Mesenchymal stem cell (in vitro differentiated cells and primary cell): ENCODE measurements around the gene KCTD19.

Experiments used
- DNase-seq: peaks from one replicate; pipeline ENCODE4 v3.0.0-alpha.2; 2013
- H2AFZ ChIP-seq: one replicate; pipeline ENCODE4 v1.6.1; 2013; ENCODE audit warnings: low read depth, mild to moderate bottlenecking, control low read depth, inconsistent platforms, low read length, moderate library complexity
- H2AK5ac ChIP-seq: 2 replicates; pipeline ENCODE4 v1.6.1; 2013; ENCODE audit warnings: low read length, moderate library complexity, mild to moderate bottlenecking, inconsistent platforms; ENCODE audit not compliant: severe bottlenecking
- H2BK120ac ChIP-seq: one replicate; pipeline ENCODE4 v1.6.1; 2013; ENCODE audit warnings: low read depth, mild to moderate bottlenecking, inconsistent platforms, low read length, moderate library complexity
- H2BK12ac ChIP-seq, 2 experiments: one replicate each; pipeline ENCODE4 v1.6.1; 2013; ENCODE audit warnings: inconsistent platforms in 2 of 2, low read length in 2 of 2, mild to moderate bottlenecking in 2 of 2, moderate library complexity in 2 of 2, control low read depth in 1 of 2
- H2BK15ac ChIP-seq: one replicate; pipeline ENCODE4 v1.6.1; 2013; ENCODE audit warnings: mild to moderate bottlenecking, low read depth, inconsistent platforms; ENCODE audit not compliant: poor library complexity, severe bottlenecking
- H2BK5ac ChIP-seq: 2 replicates; pipeline ENCODE4 v1.6.1; 2013; ENCODE audit warnings: low read depth, mild to moderate bottlenecking, low read length, control low read depth, inconsistent platforms; ENCODE audit not compliant: poor library complexity, severe bottlenecking
- H3K14ac ChIP-seq, 2 experiments: one replicate each; pipeline ENCODE4 v1.6.1; 2013; ENCODE audit warnings: inconsistent platforms in 2 of 2, low read length in 2 of 2, control low read depth in 1 of 2, mild to moderate bottlenecking in 1 of 2, moderate library complexity in 1 of 2
- H3K18ac ChIP-seq, 2 experiments: one replicate each; pipeline ENCODE4 v1.6.1; 2013; ENCODE audit warnings: inconsistent platforms in 2 of 2, low read length in 2 of 2, control low read depth in 1 of 2, low read depth in 1 of 2, mild to moderate bottlenecking in 1 of 2
- H3K23ac ChIP-seq, 2 experiments: one replicate each; pipeline ENCODE4 v1.6.1; 2013; ENCODE audit warnings: inconsistent platforms in 2 of 2, low read length in 2 of 2, mild to moderate bottlenecking in 2 of 2, moderate library complexity in 2 of 2, control low read depth in 1 of 2
- H3K27ac ChIP-seq: 2 replicates; pipeline ENCODE4 v1.5.1; 2013; ENCODE audit warnings: mild to moderate bottlenecking, moderate library complexity, low read length, control low read depth, inconsistent platforms; ENCODE audit not compliant: poor library complexity, severe bottlenecking
- H3K27me3 ChIP-seq, 2 experiments: 2 replicates each; pipeline versions ENCODE4 v1.6.1 to v1.7.0; 2013; ENCODE audit warnings: low read length in 2 of 2, mild to moderate bottlenecking in 2 of 2, moderate library complexity in 2 of 2, control low read depth in 1 of 2, inconsistent platforms in 1 of 2; ENCODE audit not compliant: control insufficient read depth in 1 of 2, insufficient read depth in 1 of 2
- H3K36me3 ChIP-seq, 2 experiments: 2 replicates each; pipeline versions ENCODE4 v1.6.1 to v1.7.0; 2013; ENCODE audit warnings: low read length in 2 of 2, control low read depth in 1 of 2, inconsistent platforms in 1 of 2, low read depth in 1 of 2, mild to moderate bottlenecking in 1 of 2; ENCODE audit not compliant: insufficient read depth in 2 of 2, control insufficient read depth in 1 of 2
- H3K4ac ChIP-seq, 2 experiments: one replicate each; pipeline ENCODE4 v1.6.1; 2013; ENCODE audit warnings: inconsistent platforms in 2 of 2, low read length in 2 of 2, mild to moderate bottlenecking in 2 of 2, moderate library complexity in 2 of 2, control low read depth in 1 of 2, low read depth in 1 of 2
- H3K4me1 ChIP-seq: 2 replicates; pipeline ENCODE4 v1.6.1; 2013; ENCODE audit warnings: low read depth, low read length, control low read depth; ENCODE audit not compliant: control insufficient read depth, insufficient read depth
- H3K4me2 ChIP-seq: 2 replicates; pipeline ENCODE4 v1.6.1; 2013; ENCODE audit warnings: low read length, mild to moderate bottlenecking, inconsistent platforms; ENCODE audit not compliant: poor library complexity, severe bottlenecking
- H3K4me3 ChIP-seq, 2 experiments: 2 replicates each; pipeline versions ENCODE4 v1.5.1 to v1.7.0; 2013; ENCODE audit warnings: low read length in 2 of 2, mild to moderate bottlenecking in 2 of 2, control low read depth in 1 of 2, low read depth in 1 of 2; ENCODE audit not compliant: insufficient read depth in 1 of 2
- H3K79me1 ChIP-seq: replicated peaks from 2 replicates; pipeline ENCODE4 v1.6.1; 2013; ENCODE audit warnings: mild to moderate bottlenecking, control low read depth, low read length, inconsistent platforms; ENCODE audit not compliant: poor library complexity, severe bottlenecking
- H3K9ac ChIP-seq: 2 replicates; pipeline ENCODE4 v1.7.0; 2013; ENCODE audit warnings: mild to moderate bottlenecking, low read length, moderate library complexity
- H3K9me3 ChIP-seq: 2 replicates; pipeline ENCODE4 v1.7.0; 2013; ENCODE audit warnings: mild to moderate bottlenecking, low read length; ENCODE audit not compliant: control insufficient read depth
- H4K8ac ChIP-seq: one replicate; pipeline ENCODE4 v1.6.1; 2013; ENCODE audit warnings: inconsistent platforms, mild to moderate bottlenecking, low read length, moderate library complexity
- H4K91ac ChIP-seq: one replicate; pipeline ENCODE4 v1.6.1; 2013; ENCODE audit warnings: mild to moderate bottlenecking, low read length, inconsistent platforms
- WGBS: methylation state at CpG from one replicate; pipeline ENCODE4 v1.1.7; 2013; ENCODE audit warnings: mixed read lengths; 5-methylcytosine and 5-hydroxymethylcytosine counted together

The KCTD19 gene

GRCh38 chr16:67245674-67246080, 80.9 kb downstream of the KCTD19 start:
- H3K27me3 ChIP-seq, result peaks cover 0 to 9% of the 10 kb centered on the region in 2 experiments
- no peak for DNase-seq
- H3K4me3 ChIP-seq, result peak overlapping the region; percentile 84 to 94
- peak overlapping the region; percentile 61 for H2BK5ac ChIP-seq
- H2AK5ac ChIP-seq, result peak overlapping the region; percentile 60
- H3K9me3 ChIP-seq, result no peaks in the 10 kb centered on the region
- H3K79me1 ChIP-seq, result peaks cover 8% of the 10 kb centered on the region
- H4K91ac ChIP-seq, result peak overlapping the region; percentile 96
- peak overlapping the region in 1 of 2 experiments; percentile 0 for H3K14ac ChIP-seq
- no peak overlapping the region for H3K23ac ChIP-seq
- H2BK120ac ChIP-seq, result peak overlapping the region; percentile 96
- no peak overlapping the region for H2AFZ ChIP-seq
- peak overlapping the region; percentile 91 for H3K9ac ChIP-seq
- peak overlapping the region; percentile 30 to 49 for H2BK12ac ChIP-seq
- peak overlapping the region; percentile 60 for H2BK15ac ChIP-seq
- peak overlapping the region; percentile 67 to 92 for H3K18ac ChIP-seq
- peak overlapping the region; percentile 83 for H4K8ac ChIP-seq
- peak overlapping the region; percentile 84 to 95 for H3K4ac ChIP-seq
- peaks cover 7 to 10% of the 10 kb centered on the region in 2 experiments for H3K36me3 ChIP-seq
- H3K4me2 ChIP-seq, result peak overlapping the region; percentile 94
- peak overlapping the region; percentile 94 for H3K27ac ChIP-seq
- WGBS, result 9% methylated on average over 7 of the region's 8 CpGs
- H3K4me1 ChIP-seq, result peaks cover 63% of the 10 kb centered on the region

- H2BK15ac ChIP-seq, result peak overlapping the region; percentile 64
- peak overlapping the region; percentile 67 to 87 for H3K18ac ChIP-seq
- H2BK120ac ChIP-seq, result peak overlapping the region; percentile 96
- peak overlapping the region; percentile 94 for H3K27ac ChIP-seq
- H3K14ac ChIP-seq, result no peak overlapping the region
- peaks cover 0 to 9% of the 10 kb centered on the region in 2 experiments for H3K27me3 ChIP-seq
- no peak overlapping the region for H2AFZ ChIP-seq
- H4K8ac ChIP-seq, result peak overlapping the region; percentile 62
- peaks cover 8% of the 10 kb centered on the region for H3K79me1 ChIP-seq
- H3K23ac ChIP-seq, result no peak overlapping the region
- H4K91ac ChIP-seq, result peak overlapping the region; percentile 87
- H3K4me1 ChIP-seq, result peaks cover 66% of the 10 kb centered on the region
- H3K36me3 ChIP-seq, result peaks cover 7 to 10% of the 10 kb centered on the region in 2 experiments
- peak overlapping the region; percentile 91 for H3K9ac ChIP-seq
- H3K4me2 ChIP-seq, result no peak overlapping the region
- no peak overlapping the region for H2BK5ac ChIP-seq
- no peak for DNase-seq
- peak overlapping the region in 1 of 2 experiments; percentile 94 for H3K4me3 ChIP-seq
- 69% methylated on average over 4 of the region's 4 CpGs for WGBS
- peak overlapping the region; percentile 49 to 86 for H2BK12ac ChIP-seq
- H3K9me3 ChIP-seq, result no peaks in the 10 kb centered on the region
- peak overlapping the region; percentile 82 to 95 for H3K4ac ChIP-seq
- peak overlapping the region; percentile 92 for H2AK5ac ChIP-seq
These were observed 81.4 kb downstream of the KCTD19 start for GRCh38 chr16:67245186-67245585.

GRCh38 chr16:67244387-67245185, 82.0 kb downstream of the KCTD19 start:
- Histone ChIP-seq H3K18ac (peak overlapping the region; percentile 79 to 87), H2AFZ (no peak overlapping the region), H3K14ac (peak overlapping the region in 1 of 2 experiments; percentile 14), H3K27me3 (peaks cover 0 to 5% of the 10 kb centered on the region in 2 experiments), H3K4ac (peak overlapping the region; percentile 84 to 95), H4K8ac (peak overlapping the region; percentile 73), H3K9me3 (no peaks in the 10 kb centered on the region), H2BK12ac (peak overlapping the region; percentile 57 to 96), H2AK5ac (peak overlapping the region; percentile 92), H3K79me1 (peaks cover 11% of the 10 kb centered on the region), H3K4me3 (peak overlapping the region in 1 of 2 experiments; percentile 94), H3K4me1 (peaks cover 65% of the 10 kb centered on the region), H4K91ac (peak overlapping the region; percentile 88), H2BK5ac (peak overlapping the region; percentile 3), H2BK15ac (peak overlapping the region; percentile 82), H3K23ac (no peak overlapping the region), H3K36me3 (peaks cover 8 to 16% of the 10 kb centered on the region in 2 experiments), H3K9ac (peak overlapping the region; percentile 91), H3K27ac (peak overlapping the region; percentile 81), H3K4me2 (peak overlapping the region; percentile 19), H2BK120ac (peak overlapping the region; percentile 87)
- peak; percentile 97 for DNase-seq
- 7% methylated on average over 4 of the region's 5 CpGs for WGBS

GRCh38 chr16:67243481-67243880, 83.1 kb downstream of the KCTD19 start:
- Histone ChIP-seq H3K4me1 (peaks cover 55% of the 10 kb centered on the region), H3K36me3 (peaks cover 19 to 27% of the 10 kb centered on the region in 2 experiments), H2AK5ac (peak overlapping the region; percentile 54), H3K18ac (peak overlapping the region; percentile 58 to 79), H2AFZ (no peak overlapping the region), H3K14ac (peak overlapping the region in 1 of 2 experiments; percentile 5), H2BK120ac (no peak overlapping the region), H3K27me3 (no peaks in the 10 kb centered on the region), H3K27ac (no peak overlapping the region), H3K79me1 (peaks cover 17% of the 10 kb centered on the region), H3K4me2 (no peak overlapping the region), H3K9me3 (no peaks in the 10 kb centered on the region), H4K8ac (peak overlapping the region; percentile 47), H2BK5ac (no peak overlapping the region), H2BK12ac (peak overlapping the region; percentile 57 to 96), H3K23ac (no peak overlapping the region), H3K4me3 (peak overlapping the region in 1 of 2 experiments; percentile 94), H2BK15ac (peak overlapping the region; percentile 41), H3K9ac (peak overlapping the region; percentile 55), H3K4ac (peak overlapping the region; percentile 37 to 85), H4K91ac (peak overlapping the region; percentile 92)
- WGBS, result 95% methylated on average over 4 of the region's 4 CpGs
- DNase-seq, result no peak
